GM19463 (cell line): ENCODE data around the gene CYS1.

Source experiments
- ATAC-seq: cut with Tn5 transposase; IDR thresholded peaks from one replicate; pipeline ENCODE4 v1.9.1; 2021; ENCODE audit warnings: mild to moderate bottlenecking, moderate library complexity; ENCODE audit not compliant: unreplicated experiment

The CYS1 gene

DNA sequence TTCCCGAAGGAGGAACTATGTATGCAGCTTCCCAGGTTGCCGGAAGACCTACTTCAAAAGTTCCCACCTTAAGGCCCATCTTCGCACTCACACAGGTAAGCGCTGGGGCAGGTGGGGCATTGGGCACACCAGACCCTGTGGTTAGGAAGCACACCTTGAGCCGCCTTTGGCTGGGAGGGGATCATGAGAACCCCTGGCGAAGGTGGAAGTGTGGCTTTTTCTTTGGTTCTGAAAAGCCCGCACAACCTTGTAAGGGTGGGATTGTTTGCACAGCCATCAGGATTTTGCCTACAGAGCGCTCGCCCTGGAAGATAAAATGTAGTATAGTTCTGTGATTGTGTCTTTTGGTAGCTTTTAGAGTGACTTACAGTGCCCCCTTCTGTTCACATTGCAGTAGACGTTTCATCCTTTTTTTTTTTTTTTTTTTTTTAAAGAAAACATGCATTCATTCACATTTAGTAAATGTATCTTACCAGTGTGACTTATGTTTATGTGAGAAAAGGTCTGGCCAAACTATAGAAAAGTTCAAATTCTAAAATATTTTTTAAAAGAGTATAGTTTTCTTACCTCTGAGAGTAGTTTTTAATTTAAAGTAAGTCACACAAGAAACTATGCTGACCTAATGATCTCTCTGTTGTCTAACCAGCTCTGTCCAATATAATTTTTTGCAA lies 31.6 kb downstream of the CYS1 start:
- no peak for ATAC-seq

DNA sequence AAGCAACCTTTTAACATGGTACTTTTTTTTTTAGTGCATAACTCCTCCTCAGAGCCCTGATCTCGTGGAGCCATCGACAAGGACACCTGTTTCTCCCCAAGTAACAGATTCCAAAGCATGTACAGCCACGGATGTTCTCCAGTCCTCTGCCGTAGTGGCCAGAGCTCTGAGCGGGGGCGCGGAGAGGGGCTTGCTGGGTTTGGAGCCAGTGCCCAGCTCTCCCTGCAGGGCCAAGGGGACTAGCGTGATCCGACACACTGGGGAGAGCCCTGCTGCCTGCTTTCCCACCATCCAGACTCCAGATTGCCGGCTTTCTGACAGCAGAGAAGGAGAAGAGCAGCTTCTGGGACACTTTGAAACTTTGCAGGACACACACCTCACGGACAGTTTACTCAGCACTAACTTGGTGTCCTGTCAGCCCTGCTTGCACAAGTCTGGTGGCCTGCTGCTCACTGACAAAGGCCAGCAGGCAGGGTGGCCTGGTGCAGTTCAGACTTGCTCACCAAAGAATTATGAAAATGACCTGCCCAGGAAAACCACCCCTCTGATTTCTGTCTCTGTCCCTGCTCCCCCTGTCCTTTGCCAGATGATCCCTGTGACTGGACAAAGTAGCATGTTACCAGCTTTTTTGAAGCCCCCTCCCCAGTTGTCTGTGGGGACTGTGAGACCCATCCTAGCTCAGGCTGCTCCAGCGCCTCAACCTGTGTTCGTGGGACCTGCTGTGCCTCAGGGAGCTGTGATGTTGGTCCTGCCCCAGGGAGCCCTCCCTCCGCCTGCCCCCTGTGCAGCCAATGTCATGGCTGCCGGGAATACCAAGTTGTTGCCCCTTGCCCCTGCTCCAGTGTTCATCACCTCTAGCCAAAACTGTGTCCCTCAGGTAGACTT lies 32.4 kb downstream of the CYS1 start:
- ATAC-seq, result no peak

DNA sequence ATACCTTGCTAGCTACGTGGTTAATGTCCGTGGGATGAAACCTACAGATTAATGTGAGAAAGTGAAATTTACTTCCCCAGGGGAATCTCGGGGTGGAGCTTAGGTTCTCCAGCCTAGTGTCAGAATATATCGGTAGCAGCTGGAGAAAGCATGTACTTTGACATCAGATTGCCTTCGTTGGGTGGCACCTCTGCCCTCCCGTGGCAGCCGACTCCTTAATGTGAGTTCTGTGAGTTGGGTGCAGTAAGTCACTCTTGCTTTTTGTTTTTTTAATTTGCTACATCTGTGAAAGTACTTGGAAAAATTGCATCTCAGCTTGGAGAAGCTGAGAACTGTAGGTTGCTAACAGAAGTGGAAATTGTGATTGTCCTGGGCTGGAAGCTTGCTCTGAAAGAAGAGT lies 33.3 kb downstream of the CYS1 start:
- no peak for ATAC-seq

DNA sequence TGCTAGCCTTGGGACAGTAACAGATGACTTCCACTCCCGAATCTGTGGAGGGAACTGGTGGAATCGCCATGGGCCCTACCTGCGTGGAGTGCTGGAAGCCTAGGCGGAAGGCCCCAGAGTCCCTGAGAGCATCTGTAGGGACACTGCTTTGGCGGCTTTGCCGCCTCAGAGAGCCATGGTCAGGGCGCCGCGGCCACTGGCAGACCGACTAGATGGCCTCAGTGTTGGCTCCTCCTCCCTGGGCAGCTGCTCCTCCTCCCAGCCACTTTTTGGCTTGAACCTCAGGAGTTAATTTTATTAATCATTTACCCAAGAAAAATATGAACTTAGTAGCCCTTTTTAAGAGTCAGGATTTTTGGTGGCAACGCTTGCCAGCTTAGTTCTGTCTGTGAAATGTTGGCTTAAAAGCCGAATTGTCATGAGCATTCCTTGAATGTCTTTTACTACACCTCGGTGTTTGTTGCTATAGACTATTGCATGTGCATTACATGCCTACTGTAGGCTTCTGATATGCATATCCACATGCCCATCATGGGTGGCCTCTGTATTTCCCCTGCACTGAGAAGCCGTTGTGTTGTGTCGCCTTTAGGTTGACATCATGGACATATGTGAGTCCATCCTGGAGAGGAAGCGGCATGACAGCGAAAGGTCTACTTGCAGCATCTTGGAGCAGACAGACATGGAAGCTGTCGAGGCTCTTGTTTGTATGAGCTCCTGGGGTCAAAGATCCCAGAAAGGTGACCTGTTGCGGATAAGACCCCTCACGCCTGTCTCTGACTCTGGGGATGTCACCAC lies 34.5 kb downstream of the CYS1 start:
- ATAC-seq, result no peak

DNA sequence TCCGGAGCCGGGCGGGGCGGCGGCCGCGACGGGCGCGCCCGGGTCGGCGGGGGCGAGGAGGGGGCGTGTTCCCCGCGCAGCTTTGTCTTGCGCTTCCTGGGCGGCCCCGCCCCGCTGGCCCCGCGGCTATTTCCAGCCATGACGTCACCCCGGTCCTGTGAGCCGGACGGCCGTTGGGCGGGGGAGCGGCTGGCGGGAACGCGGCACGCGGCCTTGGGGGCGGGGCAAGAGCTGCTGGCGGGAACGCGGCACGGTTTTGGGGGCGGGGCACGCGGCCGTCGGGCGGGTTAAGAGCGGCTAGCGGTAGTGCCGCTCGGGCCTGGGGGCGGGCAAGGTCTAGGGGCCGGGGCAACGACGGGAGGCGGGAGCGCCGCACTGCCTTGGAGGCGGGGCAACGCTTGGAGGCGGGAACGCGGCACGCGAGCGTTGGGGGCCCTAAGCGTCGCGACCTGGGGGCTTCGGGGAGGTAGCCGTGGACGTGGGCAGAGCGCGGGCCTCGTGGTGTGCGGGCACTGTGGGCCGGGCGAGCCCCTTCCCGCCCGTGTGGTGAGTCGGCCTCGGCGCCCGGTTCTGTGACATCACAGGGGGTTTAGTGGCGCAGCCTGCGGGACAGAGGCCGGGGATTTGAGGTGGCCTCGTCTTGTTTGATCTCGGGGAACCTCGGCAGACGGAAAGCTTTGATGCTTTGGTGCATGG lies 36.2 kb downstream of the CYS1 start:
- peak; percentile 58 for ATAC-seq

DNA sequence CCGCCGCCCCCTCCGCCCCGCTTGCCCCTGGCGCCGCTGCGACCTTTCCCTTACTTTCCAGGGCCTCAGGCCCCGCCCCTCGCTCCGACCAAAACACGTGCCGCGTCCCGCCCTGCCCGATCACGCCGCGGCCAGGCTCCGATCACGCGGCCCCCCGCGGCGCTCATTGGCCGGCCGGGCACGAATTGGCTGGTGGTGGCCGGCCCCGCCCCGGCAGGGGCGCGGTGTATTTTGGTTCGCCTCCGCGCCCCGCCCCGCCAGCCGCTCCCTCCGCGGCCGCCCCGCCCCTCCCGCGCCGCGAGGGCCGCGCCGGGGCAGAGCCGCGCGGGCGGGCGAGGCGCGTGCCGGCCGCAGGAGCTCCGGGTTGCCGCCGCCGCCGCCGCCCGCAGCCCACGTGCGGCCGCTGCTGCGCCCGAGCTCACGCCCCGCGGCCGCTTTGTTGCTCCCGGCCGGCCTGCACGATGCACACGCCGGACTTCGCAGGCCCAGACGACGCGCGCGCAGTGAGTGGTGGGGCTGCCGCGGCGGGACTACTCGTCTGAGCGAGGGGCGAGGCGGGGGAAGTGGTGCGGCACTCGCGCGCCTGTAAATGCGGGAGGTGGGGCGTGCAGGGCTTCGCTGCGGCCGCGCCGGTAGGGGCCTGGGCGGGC lies 36.8 kb downstream of the CYS1 start, which contains the start of gene KLF11:
TSS of gene KLF11 (plus strand) at position 295 of the 650 bp plus-strand sequence. CDS start at position 462, 167 bp downstream.
- ATAC-seq, result peak; percentile 76

DNA sequence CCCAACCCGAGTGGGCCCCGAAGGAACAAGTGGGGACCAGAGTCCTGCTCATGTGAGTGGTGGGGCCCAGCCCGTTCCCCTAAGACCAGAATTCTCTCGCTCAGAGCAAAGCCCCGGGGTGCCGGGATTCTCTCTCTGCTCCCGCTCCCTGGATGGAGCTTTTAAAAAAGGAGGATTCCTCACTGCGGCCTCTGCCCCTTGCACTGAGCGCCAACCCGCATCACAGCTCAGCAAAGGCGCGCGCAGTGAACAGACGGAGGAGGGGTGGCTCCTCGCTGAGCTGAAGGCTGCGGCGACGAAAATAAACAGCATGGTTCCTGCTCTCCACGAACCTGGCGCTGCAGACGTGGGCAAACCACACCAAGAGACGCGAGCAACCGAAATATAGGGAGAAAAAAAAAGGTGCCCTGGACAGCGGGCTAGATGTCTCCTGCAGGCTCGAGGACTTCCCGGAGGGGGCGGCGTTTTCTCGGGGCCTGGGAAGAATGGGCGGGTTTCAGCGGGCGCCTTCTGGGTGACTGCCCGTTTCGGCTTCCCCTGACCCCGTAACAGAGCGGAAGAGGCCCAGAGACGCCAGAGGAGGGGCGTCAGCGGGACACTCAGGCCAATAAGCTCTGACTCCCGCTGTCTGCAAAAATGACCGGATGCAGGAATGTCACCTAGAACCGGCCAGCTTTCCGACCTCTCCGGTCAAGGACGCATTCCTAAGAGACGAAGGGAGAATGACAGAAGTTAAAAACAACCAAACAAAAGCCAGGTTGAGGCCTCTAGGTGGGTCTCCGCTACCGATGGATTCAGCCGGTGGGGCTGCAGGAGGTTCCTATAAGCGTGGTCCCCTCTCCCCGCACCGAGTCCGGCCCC lies 37.7 kb downstream of the CYS1 start:
- no peak for ATAC-seq

DNA sequence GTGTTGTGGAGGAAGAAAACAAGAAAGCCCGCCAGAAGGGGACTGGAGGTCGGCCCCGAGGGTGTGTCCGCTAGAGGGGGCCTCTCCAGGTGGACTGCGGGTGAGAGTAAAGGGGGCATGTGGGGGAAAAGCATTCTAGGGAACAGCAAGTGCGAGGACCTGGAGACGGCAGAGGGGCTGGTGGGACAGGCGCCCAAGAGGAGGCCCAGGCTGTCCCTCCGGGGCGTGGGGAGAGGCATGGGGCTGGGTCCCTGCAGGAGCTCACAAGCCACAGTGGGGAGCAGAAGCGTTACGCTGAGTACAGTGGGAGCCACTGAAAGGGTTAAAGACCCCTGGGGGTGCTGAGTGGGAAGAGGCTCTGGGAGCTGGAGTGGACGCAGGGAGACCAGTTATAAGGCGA lies 38.5 kb downstream of the CYS1 start:
- no peak for ATAC-seq

DNA sequence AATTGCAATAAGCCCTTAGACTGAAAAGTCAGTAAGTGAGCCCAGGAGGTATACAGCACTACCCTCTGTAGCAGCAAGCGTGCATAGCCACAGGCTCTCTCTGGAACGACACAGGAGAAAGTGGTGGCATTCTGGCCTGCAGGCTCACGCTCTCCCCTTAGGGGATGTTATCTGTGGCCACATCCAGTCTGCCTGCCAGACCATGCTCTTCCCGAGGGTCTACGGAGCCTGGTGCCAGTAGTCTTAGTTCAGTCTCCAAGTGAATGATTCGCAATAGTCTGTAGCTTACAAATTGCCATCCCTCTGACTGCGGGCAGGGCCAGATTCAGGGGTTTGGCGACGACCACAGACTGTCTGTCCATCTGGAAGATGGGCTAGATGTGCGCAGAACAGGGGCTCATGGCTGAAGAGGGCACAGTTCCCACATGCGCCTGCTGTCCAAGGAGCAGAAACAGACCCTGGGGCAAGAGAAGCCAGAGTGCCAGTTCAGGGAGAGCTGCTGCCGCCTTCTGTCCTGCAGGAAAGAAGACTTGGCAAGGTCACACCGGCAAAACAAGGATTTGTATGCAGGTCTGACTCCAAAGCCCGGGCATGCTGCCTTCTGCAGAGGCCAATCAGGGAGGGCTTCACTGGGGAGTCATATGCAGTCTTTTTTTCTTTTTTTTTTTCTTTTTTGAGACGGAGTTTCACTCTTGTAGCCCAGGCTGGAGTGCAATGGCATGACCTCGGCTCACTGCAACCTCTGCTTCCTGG lies 40.4 kb downstream of the CYS1 start:
- no peak for ATAC-seq

DNA sequence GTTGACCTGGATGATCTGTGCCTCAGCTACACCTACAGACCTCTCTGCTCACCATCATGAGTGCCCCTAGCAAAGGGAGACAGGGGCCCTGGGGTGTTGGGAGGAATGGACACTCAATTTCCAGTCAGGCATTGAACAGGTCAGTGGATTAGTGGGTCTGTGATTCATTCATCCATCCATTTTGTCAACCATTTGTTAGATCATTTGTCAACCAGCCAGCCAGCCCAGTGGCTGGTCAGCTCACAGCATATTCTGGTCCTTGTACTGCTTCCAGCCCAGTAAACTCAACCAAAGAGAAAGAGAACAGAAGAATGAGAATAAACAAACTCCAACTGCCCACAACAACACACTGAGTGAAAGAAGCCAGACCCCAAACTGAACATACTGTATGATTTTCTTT lies 41.5 kb downstream of the CYS1 start:
- ATAC-seq, result no peak

DNA sequence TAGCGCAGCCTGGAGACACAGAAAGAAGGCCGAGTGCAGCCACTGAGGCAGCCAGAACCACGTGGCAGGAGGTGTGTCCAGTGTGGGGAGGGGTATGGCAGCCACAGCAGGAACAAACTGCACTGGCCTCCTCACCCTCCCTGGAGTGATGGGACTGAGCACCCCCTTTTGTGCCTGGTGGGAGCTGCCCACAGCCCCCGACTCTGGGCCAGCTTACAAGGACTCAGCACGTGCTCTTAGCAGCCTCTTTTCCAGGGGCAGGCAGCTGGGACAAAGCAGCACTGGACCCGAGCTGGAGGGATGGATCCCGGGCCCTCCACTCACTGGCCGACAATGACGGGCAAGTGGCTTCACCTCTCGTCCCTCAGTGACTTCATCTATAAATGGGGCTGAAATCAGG lies 42.1 kb downstream of the CYS1 start:
- no peak for ATAC-seq

DNA sequence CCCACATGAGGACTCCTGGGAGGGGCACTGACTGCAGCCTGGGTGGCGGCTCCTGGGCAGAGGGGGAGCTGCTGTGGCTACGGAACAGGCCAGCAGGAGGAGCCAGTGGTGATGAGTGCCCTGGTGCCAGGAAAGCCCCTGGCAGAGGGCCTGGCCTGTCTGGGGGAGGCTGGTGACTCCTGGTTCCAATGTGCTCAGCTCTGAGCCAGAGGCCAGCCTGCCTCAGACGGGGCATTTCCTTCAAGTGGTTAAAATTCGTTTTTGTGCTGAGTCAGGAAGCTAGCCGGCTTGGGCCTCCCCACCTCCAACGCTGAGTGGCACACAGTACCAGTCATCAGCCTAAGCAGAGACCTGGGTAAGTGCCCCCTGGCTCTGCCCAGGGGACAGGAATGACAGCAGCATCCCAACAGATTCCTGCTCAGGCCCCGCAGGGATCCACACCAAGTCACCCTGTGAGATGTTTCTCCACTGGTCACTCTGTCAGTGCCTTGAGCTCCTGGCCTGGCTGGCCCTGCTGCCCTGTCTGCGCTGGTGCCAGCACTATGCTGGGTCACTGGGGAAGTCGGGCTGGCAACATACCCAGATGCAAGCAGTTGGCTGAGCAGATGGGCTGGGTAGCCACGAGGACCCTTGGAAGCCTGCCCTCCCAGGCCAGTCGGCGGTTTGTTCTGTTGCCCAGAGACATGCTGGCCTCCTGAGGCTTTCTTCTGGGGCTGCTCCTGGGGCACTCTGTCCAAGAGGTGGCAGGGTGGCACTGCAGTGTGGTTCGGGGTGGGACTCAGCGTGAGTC lies 43.9 kb downstream of the CYS1 start:
- ATAC-seq, result peak; percentile 91

DNA sequence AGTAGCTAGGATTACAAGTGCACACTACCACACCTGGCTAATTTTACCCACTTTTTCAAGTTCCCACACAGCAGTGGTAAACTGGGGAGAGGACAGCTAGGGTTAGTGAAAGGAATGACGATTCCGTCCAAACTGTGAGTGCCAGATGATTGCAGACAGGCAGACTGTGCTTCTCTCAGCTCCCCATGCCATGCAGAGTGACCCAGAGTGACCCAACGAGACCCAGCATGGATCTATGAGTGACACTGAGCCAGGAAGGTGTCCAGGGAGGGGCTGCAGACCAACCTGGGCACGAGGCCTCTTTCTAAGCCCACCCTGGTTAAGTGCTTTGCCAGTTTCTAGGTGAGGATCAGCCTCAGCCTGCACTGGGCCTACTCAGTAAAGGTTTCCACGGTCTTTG lies 44.6 kb downstream of the CYS1 start:
- no peak for ATAC-seq

DNA sequence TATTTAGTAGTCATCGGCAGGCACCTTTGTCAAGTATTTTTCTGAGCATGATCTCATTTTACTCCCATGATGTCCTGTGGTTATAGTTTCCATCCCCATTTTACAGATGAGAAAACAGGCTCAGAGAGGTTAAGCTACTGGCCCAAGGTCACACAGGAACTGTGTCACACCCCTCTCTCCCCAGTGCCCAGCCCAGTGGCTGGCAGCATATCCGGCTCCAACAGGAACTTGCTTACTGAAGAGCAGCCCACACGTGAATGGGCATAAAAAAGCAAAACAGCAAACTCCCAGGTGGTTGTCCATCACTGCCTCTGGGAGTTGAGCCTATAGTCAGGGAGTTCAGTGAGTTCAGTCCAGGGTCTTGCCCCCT lies 45.2 kb downstream of the CYS1 start:
- ATAC-seq, result no peak

DNA sequence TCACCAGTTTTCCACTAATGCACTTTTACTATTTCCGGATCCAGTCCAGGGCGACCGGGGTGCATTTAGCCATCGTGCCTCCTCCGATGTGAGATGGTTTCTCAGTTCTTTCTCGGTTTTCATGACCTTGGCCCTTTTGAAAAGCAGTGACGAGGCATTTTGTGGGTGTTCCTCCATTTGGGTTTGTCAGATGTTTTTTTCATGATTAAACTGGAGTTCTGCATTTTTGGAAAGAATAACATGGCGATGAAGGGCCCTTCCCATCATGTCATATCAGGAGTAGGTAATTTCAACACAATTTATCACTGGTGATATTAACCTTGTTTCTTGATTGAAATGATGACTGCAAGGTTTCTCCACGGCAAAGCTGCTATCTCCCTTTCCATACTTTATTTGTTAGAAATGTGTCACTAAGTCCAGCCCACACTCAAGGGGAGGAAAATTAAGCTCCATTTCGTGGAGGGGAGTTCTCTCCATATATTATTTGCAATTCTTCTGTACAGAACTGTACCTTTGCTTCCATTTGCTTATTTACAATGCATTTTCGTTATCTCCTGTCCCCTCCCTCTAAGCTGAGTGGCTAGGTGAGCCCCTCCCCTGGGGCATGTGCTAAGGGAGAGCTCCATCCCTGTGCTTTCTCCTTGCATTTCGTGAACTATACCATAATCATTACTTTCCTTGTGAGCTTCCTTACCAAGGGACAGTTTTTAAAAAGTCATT lies 45.7 kb downstream of the CYS1 start:
- ATAC-seq, result no peak

DNA sequence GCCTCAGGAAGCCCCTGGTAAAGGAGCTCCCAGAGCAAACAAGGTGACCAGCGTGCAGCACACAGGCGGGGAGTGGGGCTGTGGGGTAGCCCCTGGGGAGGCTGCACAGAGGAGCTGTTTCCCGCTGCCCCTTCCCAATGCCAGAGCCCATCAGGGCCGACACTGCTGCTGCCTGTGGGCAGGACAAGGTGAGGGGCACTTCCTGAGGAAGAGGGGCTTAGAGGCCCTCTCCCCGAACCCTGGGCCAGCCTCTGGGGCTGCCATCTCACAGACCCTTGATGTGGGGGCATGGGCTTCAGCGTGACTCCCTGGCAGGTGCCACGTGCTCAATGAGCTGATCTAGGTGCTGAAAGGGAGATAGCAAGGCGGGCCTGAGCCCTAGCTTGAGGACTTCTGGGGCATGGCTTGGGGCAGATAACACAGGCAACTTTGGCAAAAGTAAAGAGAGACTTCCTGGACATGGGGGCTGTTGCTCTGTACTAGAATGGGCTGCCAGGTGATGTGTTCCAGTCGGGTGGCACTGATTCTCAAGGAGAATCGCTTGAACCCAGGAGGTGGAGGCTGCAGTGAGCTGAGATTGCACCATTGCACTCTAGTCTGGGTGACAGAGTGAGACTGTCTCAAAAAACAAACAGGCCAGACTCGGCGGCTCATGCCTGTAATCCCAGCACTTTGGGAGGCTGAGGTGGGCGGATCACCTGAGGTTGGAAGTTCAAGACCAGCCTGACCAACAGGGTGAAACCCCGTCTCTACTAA lies 46.8 kb downstream of the CYS1 start:
- ATAC-seq, result no peak

DNA sequence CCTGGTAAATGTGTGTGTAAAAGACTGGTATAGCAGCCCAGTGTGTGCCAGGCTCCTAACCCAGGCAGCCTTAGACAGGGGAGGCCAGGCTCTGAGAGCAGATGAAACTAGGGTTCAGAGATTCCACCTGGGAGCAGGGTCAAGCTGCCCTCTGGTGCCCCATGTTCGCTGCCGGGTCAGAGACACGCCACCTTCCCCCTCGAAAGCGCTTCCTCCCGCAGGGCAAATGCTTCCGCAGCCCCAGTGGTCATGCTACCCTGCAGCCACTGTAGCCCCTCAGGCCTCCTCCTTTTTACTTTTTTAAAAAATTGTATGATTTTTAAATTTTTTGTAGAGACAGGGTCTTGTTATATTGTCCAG lies 47.5 kb downstream of the CYS1 start:
- no peak for ATAC-seq
